ENCODE measurements around the gene FXYD2. TPM values are rescaled to one million over a fixed set of nuclear protein-coding genes. Genes with fewer than 3 reads are reported as not detected.

The FXYD2 gene
- total RNA-seq, 3 donors from 2014 or later (not counting 1 experiment from before 2014, with no cell fraction given) = 0.75 to 0.78 TPM; not detected in 1

- Histone ChIP-seq H3K36me3 (ENCODE audit: control insufficient read depth, insufficient read depth, low read length) (no peaks in the 10 kb centered on the region), H3K9me3 (ENCODE audit: control insufficient read depth, insufficient read depth, low read length) (no peaks in the 10 kb centered on the region), H3K27me3 (ENCODE audit: control insufficient read depth, insufficient read depth, low read length) (peaks cover 27% of the 10 kb centered on the region), H3K27ac (ENCODE audit: low read length) (no peak within 1 kb of the TSS), H3K4me1 (ENCODE audit: control insufficient read depth, insufficient read depth, low read length) (peaks cover 19% of the 10 kb centered on the region), H3K4me3 (ENCODE audit: low read length) (no peak within 1 kb of the TSS)
- peak in 1 of 2 donors; percentile 60 for DNase-seq
- Mint-ChIP-seq H3K4me3 (peak within 1 kb of the TSS; percentile 66), H3K36me3 (no peaks in the 10 kb centered on the region), H3K4me1 (peaks cover 0 to 5% of the 10 kb centered on the region in 2 donors), H3K27ac (no peak within 1 kb of the TSS), H3K27me3 (ENCODE audit: low read depth in 2 of 2) (peaks cover 53 to 77% of the 10 kb centered on the region in 2 donors), H3K9me3 (no peaks in the 10 kb centered on the region)
- TF ChIP-seq CTCF (IDR thresholded peaks at IDR 0.05) = no peak
- 8% methylated on average over 66 of the region's 66 CpGs for WGBS (ENCODE audit: insufficient coverage)
- ATAC-seq = peak; percentile 38 to 66 (median 50)
- intact Hi-C loops (cut with micrococcal nuclease) = no loop called here
These were observed 27.5 kb downstream of the FXYD2 start, which contains the start of gene DSCAML1 for GRCh38 chr11:117796872-117797529. DSCAML1 (minus strand) TSS chr11:117797216; CDS start chr11:117797079, 137 bp downstream.

- no peak for DNase-seq
These were observed 28.1 kb downstream of the FXYD2 start for GRCh38 chr11:117796456-117796871.

GRCh38 chr11:117795638-117796455, 28.7 kb downstream of the FXYD2 start:
- TF ChIP-seq CTCF (IDR thresholded peaks at IDR 0.05) = no peak
- no peaks in the 10 kb centered on the region for H3K9me3 Mint-ChIP-seq
- 12% methylated on average over 53 of the region's 53 CpGs for WGBS (ENCODE audit: insufficient coverage)
- H3K27me3 Mint-ChIP-seq (ENCODE audit: low read depth in 2 of 2) = peaks cover 50 to 75% of the 10 kb centered on the region in 2 donors
- peaks cover 19% of the 10 kb centered on the region for H3K4me1 ChIP-seq (ENCODE audit: control insufficient read depth, insufficient read depth, low read length)
- H3K9me3 ChIP-seq (ENCODE audit: control insufficient read depth, insufficient read depth, low read length) = no peaks in the 10 kb centered on the region
- no peak overlapping the region for H3K27ac Mint-ChIP-seq
- peaks cover 0 to 5% of the 10 kb centered on the region in 2 donors for H3K4me1 Mint-ChIP-seq
- no peak overlapping the region for H3K27ac ChIP-seq (ENCODE audit: low read length)
- ATAC-seq (no peak), DNase-seq (peak in 1 of 2 donors; percentile 19)
- H3K27me3 ChIP-seq (ENCODE audit: control insufficient read depth, insufficient read depth, low read length) = peaks cover 27% of the 10 kb centered on the region
- no peak overlapping the region for H3K4me3 Mint-ChIP-seq
- no peak overlapping the region for H3K4me3 ChIP-seq (ENCODE audit: low read length)
- H3K36me3 Mint-ChIP-seq = no peaks in the 10 kb centered on the region
- intact Hi-C loops (cut with micrococcal nuclease) = no loop called here
- no peaks in the 10 kb centered on the region for H3K36me3 ChIP-seq (ENCODE audit: control insufficient read depth, insufficient read depth, low read length)

More at GRCh38 chr11:117796456-117796871, 28.1 kb downstream of the FXYD2 start:
- Mint-ChIP-seq H3K9me3 (no peaks in the 10 kb centered on the region), H3K27ac (no peak overlapping the region), H3K4me3 (no peak overlapping the region), H3K36me3 (no peaks in the 10 kb centered on the region), H3K4me1 (peaks cover 0 to 5% of the 10 kb centered on the region in 2 donors), H3K27me3 (ENCODE audit: low read depth in 2 of 2) (peaks cover 49 to 73% of the 10 kb centered on the region in 2 donors)
- ATAC-seq = no peak
- no peak for TF ChIP-seq CTCF (IDR thresholded peaks at IDR 0.05)
- WGBS (ENCODE audit: insufficient coverage) = 7% methylated on average over 35 of the region's 35 CpGs
- Histone ChIP-seq H3K9me3 (ENCODE audit: control insufficient read depth, insufficient read depth, low read length) (no peaks in the 10 kb centered on the region), H3K36me3 (ENCODE audit: control insufficient read depth, insufficient read depth, low read length) (no peaks in the 10 kb centered on the region), H3K4me1 (ENCODE audit: control insufficient read depth, insufficient read depth, low read length) (peaks cover 19% of the 10 kb centered on the region), H3K27ac (ENCODE audit: low read length) (no peak overlapping the region), H3K4me3 (ENCODE audit: low read length) (no peak overlapping the region), H3K27me3 (ENCODE audit: control insufficient read depth, insufficient read depth, low read length) (peaks cover 27% of the 10 kb centered on the region)
- intact Hi-C loops (cut with micrococcal nuclease) = no loop called here

Measured in natural killer cell (primary cell).